IMR-90 (cell line): Measurements from ENCODE around the gene FLOT2.

Experiments
- BHLHE40 ChIP-seq: fragments of 150-350 bp; IDR thresholded peaks from 2 replicates; pipeline ENCODE4 v1.6.1; 2016; ENCODE audit warnings: mild to moderate bottlenecking, low read depth, low read length
- CEBPB ChIP-seq: IDR thresholded peaks from 2 replicates; pipeline ENCODE4 v1.6.1; 2012; ENCODE audit warnings: low read depth, low read length, improper control_type of control experiment
- POLR2A ChIP-seq: IDR thresholded peaks from 2 replicates; pipeline ENCODE4 v1.6.1; 2012; ENCODE audit warnings: mild to moderate bottlenecking, low read depth, low read length
- RCOR1 ChIP-seq: IDR thresholded peaks from 2 replicates; pipeline ENCODE4 v1.6.1; 2012; ENCODE audit warnings: mild to moderate bottlenecking, low read length, improper control_type of control experiment; ENCODE audit not compliant: insufficient replicate concordance
- RFX5 ChIP-seq: IDR thresholded peaks from 2 replicates; pipeline ENCODE4 v1.8.0; 2012; ENCODE audit warnings: low read depth, mild to moderate bottlenecking, low read length, moderate library complexity
- TF ChIP-seq, protein P1 (sequence below): conservative IDR thresholded peaks from 2 replicates; pipeline ENCODE4 v1.5.1; 2012; ENCODE audit warnings: mild to moderate bottlenecking, low read depth, low read length, improper control_type of control experiment
- TF ChIP-seq, protein P2 (sequence below): fragments of 150-350 bp; IDR thresholded peaks from 2 replicates; pipeline ENCODE4 v1.6.1; 2017; ENCODE audit warnings: mild to moderate bottlenecking, antibody characterized with exemption, low read length, low read depth

DNA sequence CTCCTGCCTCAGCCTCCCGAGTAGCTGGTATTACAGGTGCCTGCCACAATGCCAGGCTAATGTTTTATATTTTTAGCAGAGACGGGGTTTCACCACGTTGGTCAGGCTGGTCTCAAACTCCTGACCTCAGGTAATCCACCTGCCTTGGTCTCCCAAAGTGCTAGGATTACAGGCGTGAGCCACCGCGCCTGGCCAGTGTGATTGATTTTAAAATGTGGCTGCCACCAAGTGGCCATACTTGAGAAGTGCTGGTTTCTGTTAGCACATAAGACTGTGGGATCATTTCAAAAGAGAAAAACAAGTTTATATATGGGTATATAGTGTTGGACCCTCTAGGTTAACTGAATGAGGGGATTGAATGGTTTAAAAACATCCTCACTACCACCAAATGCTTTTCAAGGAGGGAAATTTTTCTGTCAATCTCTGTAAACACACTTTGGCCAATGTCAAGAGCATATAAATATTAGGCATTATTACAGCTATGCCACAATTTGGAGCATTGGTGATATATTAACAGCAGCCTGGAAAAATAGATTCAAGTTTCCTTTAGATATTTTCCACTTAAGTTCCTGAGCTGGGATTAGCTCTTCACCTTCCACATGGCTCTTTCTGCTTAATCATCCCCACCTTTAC lies 18.9 kb upstream of the FLOT2 start:
- TF ChIP-seq, protein P1, sequence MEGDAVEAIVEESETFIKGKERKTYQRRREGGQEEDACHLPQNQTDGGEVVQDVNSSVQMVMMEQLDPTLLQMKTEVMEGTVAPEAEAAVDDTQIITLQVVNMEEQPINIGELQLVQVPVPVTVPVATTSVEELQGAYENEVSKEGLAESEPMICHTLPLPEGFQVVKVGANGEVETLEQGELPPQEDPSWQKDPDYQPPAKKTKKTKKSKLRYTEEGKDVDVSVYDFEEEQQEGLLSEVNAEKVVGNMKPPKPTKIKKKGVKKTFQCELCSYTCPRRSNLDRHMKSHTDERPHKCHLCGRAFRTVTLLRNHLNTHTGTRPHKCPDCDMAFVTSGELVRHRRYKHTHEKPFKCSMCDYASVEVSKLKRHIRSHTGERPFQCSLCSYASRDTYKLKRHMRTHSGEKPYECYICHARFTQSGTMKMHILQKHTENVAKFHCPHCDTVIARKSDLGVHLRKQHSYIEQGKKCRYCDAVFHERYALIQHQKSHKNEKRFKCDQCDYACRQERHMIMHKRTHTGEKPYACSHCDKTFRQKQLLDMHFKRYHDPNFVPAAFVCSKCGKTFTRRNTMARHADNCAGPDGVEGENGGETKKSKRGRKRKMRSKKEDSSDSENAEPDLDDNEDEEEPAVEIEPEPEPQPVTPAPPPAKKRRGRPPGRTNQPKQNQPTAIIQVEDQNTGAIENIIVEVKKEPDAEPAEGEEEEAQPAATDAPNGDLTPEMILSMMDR, result peak; percentile 50
- TF ChIP-seq BHLHE40 (no peak), POLR2A (no peak), RFX5 (no peak), CEBPB (no peak), RCOR1 (no peak)
- TF ChIP-seq, protein P2, sequence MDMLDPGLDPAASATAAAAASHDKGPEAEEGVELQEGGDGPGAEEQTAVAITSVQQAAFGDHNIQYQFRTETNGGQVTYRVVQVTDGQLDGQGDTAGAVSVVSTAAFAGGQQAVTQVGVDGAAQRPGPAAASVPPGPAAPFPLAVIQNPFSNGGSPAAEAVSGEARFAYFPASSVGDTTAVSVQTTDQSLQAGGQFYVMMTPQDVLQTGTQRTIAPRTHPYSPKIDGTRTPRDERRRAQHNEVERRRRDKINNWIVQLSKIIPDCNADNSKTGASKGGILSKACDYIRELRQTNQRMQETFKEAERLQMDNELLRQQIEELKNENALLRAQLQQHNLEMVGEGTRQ, result no peak
